Measurements from ENCODE around the gene PISD. TPM values are rescaled to one million over a fixed set of nuclear protein-coding genes. Genes with fewer than 3 reads are reported as not detected.

PISD gene
- total RNA-seq, 1 experiment from 2014 or later = 45.9 TPM

DNA sequence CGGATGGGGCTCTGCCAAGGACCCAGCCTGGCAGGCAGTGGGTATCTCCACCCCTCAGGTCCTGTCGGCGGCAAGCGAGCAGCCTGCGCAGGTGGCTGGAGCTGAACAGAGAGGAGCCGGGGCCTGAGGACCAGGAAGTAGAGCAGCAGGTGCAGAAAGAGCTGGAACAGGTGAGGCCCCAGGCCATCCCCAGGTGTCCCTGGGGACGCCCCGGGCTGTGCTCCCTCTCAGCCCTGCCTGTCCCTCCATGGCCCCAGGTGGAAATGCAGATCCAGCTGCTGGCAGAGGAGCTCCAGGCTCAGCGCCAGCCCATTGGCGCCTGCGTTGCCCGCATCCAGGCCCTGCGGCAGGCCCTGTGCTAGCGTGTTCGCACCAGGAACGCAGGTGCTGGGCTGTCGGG is 44.0 kb downstream of the PISD start:
- Mint-ChIP-seq H3K36me3 (ENCODE audit: insufficient read depth, unreplicated experiment) (peaks cover 73% of the 10 kb centered on the region), H3K9me3 (ENCODE audit: low read depth, unreplicated experiment) (no peaks in the 10 kb centered on the region), H3K27ac (ENCODE audit: unreplicated experiment) (no peak overlapping the region), H3K4me3 (ENCODE audit: low read depth, unreplicated experiment) (no peak overlapping the region), H3K27me3 (ENCODE audit: unreplicated experiment) (no peaks in the 10 kb centered on the region), H3K4me1 (ENCODE audit: low read depth, unreplicated experiment) (no peaks in the 10 kb centered on the region)
- intact Hi-C loops (cut with micrococcal nuclease; ENCODE audit: unreplicated experiment) = no loop called here
- no peak for DNase-seq
- TF ChIP-seq, protein P1, sequence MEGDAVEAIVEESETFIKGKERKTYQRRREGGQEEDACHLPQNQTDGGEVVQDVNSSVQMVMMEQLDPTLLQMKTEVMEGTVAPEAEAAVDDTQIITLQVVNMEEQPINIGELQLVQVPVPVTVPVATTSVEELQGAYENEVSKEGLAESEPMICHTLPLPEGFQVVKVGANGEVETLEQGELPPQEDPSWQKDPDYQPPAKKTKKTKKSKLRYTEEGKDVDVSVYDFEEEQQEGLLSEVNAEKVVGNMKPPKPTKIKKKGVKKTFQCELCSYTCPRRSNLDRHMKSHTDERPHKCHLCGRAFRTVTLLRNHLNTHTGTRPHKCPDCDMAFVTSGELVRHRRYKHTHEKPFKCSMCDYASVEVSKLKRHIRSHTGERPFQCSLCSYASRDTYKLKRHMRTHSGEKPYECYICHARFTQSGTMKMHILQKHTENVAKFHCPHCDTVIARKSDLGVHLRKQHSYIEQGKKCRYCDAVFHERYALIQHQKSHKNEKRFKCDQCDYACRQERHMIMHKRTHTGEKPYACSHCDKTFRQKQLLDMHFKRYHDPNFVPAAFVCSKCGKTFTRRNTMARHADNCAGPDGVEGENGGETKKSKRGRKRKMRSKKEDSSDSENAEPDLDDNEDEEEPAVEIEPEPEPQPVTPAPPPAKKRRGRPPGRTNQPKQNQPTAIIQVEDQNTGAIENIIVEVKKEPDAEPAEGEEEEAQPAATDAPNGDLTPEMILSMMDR (IDR thresholded peaks at IDR 0.05; ENCODE audit: unreplicated experiment) = no peak
- no TSS peak for BruUV-seq (replicated peaks)
- CTCF ChIA-PET = interaction anchor here (0.6 to 0.7 kb wide), 2 partner anchors 20 to 487 kb away, joined by 3 to 5 read pairs; no protein-coding TSS in a partner anchor

GRCh38 chr22:31616315-31616980 is 45.6 kb downstream of the PISD start:
- Mint-ChIP-seq H3K36me3 (ENCODE audit: insufficient read depth, unreplicated experiment) (peaks cover 75% of the 10 kb centered on the region), H3K27ac (ENCODE audit: unreplicated experiment) (peak overlapping the region; percentile 49), H3K27me3 (ENCODE audit: unreplicated experiment) (no peaks in the 10 kb centered on the region), H3K4me1 (ENCODE audit: low read depth, unreplicated experiment) (no peaks in the 10 kb centered on the region), H3K9me3 (ENCODE audit: low read depth, unreplicated experiment) (no peaks in the 10 kb centered on the region), H3K4me3 (ENCODE audit: low read depth, unreplicated experiment) (no peak overlapping the region)
- BruUV-seq (replicated peaks) = no TSS peak
- TF ChIP-seq, protein P1 (IDR thresholded peaks at IDR 0.05; ENCODE audit: unreplicated experiment) = no peak
- CTCF ChIA-PET = interaction anchor here (0.8 kb wide), 1 partner anchor 8 kb away, joined by 3 read pairs; no protein-coding TSS in a partner anchor
- no peak for DNase-seq
- intact Hi-C loops (cut with micrococcal nuclease; ENCODE audit: unreplicated experiment) = no loop called here

GRCh38 chr22:31615940-31616314 is 46.1 kb downstream of the PISD start:
- H3K4me3 Mint-ChIP-seq (ENCODE audit: low read depth, unreplicated experiment) = no peak overlapping the region
- H3K9me3 Mint-ChIP-seq (ENCODE audit: low read depth, unreplicated experiment) = no peaks in the 10 kb centered on the region
- no peak for DNase-seq
- no peak overlapping the region for H3K27ac Mint-ChIP-seq (ENCODE audit: unreplicated experiment)
- no peaks in the 10 kb centered on the region for H3K4me1 Mint-ChIP-seq (ENCODE audit: low read depth, unreplicated experiment)
- TF ChIP-seq, protein P1 (IDR thresholded peaks at IDR 0.05; ENCODE audit: unreplicated experiment) = no peak
- CTCF ChIA-PET = no interaction called here
- no peaks in the 10 kb centered on the region for H3K27me3 Mint-ChIP-seq (ENCODE audit: unreplicated experiment)
- intact Hi-C loops (cut with micrococcal nuclease; ENCODE audit: unreplicated experiment) = no loop called here
- peaks cover 71% of the 10 kb centered on the region for H3K36me3 Mint-ChIP-seq (ENCODE audit: insufficient read depth, unreplicated experiment)
- BruUV-seq (replicated peaks) = no TSS peak

DNA sequence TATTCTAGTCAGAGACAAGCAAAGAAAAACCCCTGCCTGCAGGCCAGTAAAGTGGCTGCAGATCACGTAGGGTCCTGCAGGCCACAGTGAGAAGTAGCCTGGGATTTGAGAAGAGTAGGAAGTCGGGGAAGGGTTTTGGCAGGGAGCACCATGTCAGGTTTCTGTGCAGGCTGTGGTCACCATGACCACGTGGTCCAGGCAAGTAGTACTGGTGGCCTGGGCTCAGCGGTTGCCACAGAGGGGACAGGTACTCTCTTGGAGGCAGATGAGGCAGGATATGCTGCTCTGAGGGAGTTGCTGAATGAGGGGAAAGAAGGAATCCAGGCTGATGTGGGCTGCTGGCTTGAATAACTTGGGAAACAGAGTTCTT is 46.5 kb downstream of the PISD start:
- Mint-ChIP-seq H3K36me3 (ENCODE audit: insufficient read depth, unreplicated experiment) (peaks cover 66% of the 10 kb centered on the region), H3K27me3 (ENCODE audit: unreplicated experiment) (no peaks in the 10 kb centered on the region), H3K4me3 (ENCODE audit: low read depth, unreplicated experiment) (no peak overlapping the region), H3K9me3 (ENCODE audit: low read depth, unreplicated experiment) (no peaks in the 10 kb centered on the region), H3K4me1 (ENCODE audit: low read depth, unreplicated experiment) (no peaks in the 10 kb centered on the region), H3K27ac (ENCODE audit: unreplicated experiment) (no peak overlapping the region)
- TF ChIP-seq, protein P1 (IDR thresholded peaks at IDR 0.05; ENCODE audit: unreplicated experiment) = no peak
- intact Hi-C loops (cut with micrococcal nuclease; ENCODE audit: unreplicated experiment) = no loop called here
- BruUV-seq (replicated peaks) = no TSS peak
- CTCF ChIA-PET = no interaction called here
- DNase-seq = no peak
